GM18867 (cell line): Measurements from ENCODE around the gene PPP6R2.

Experiments used
- ATAC-seq: cut with Tn5 transposase; IDR thresholded peaks from one replicate; pipeline ENCODE4 v1.9.1; 2021; ENCODE audit warnings: mild to moderate bottlenecking, moderate library complexity; ENCODE audit not compliant: unreplicated experiment

PPP6R2 gene

DNA sequence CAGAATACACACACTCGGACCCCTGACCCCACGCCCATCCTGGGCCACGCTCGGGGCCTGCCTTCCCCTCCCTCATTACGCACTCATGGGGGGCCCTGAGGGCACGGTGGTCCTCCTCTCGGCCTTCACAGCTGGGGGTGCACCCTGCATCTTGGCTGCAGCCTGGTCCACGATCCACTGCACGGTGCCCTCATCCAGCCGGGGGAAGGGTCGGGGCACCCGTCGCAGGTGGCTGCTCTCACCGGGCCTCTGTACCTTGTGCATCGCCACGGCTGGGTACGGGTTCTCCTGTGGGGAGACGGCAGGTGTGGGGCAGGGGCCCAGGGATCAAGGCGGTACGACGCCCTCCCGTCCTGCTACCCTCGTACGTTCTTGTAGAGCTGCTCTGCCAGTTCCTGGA is 121.3 kb downstream of the PPP6R2 start:
- no peak for ATAC-seq

DNA sequence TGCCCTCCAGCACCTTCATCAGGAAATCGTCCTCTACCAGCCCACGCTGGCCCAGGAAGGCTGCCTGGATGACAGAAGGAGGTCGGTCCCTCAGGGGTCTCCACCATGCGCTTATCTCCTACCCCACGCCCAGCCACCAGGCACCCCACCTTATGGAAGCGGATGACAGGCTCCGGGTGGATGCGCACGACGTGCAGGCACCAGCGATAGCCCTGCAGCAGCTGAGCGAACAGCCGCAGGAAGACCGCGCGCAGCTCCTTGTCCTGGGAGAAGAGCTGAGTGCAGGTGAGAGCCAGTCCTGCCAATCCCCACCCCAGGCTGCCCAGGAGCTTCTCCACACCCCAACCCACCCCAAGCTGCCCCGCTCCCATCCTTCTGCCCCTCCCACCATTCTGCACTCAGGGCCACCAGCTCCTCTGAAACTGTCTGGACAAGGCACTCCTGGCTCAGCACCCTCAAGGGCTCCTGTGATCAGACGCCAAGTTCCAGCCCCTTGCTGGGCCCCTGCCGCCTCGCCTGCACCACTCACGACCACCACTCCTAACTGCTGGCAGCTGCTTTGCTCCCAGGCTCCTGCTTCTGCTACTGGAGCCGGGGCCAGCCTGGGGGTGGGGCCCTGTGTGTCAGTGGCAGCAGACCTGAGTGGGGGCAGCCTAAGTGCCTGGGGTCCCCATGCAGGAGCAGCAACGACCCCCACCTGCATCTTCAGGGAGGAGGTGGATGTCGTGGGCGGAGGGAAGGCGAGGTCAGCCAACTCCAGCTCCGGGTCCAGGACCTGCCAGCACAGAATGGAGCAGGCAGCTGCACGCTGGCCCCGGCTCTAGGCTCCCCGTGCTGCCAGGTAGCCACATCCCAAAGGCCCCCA is 122.2 kb downstream of the PPP6R2 start:
- no peak for ATAC-seq

DNA sequence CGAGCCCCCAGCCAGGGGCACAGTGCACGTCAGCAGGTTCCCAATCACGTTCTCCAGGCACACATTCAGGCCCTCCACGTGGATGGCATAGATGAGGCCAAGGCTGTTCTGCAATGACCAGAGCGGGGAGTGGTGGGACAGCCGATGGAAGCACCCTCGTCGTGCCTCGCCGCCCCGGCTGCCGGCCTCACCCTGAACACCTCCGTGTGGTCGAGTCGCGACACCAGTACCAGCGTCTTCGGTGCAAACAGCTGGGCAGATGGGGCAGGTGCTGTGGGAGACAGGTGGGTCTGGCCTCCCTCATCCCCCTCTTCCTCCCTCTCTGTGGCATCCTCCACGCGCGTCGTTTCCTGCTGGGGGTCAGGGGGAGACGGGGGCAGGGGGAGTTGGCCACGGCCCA is 124.2 kb downstream of the PPP6R2 start:
- no peak for ATAC-seq

DNA sequence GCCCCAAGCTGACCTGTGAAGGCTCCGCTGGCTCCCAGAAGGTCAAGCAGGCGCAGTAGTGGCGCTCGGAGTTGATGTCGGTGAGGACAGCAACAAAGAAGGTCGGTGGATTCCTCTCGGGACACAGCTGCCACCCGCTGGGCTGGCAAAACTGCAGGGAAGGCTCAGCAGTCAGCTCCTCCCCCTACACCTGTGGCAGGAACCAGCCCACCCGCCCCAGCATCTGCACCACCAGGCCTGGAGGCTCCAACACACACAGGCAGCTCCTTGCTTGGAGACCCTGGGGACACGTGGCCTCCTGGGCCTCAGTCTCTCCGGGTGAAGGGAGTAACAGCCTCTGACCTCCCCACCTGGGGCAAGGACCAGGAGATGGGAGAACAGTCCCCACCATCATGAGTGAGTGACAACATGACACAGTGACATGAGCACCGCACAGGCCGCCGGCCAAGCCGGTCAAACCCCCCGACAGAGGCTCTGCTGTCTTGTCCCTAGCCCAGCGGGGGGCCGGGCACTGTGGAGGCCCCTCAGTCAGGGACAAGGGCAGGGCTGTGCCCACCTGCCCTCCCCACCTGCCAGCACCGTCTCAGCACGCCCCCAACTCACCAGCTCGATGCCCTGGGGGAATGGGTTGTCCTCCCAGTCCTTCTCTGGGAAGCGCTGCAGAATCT is 124.8 kb downstream of the PPP6R2 start:
- ATAC-seq, result no peak

DNA sequence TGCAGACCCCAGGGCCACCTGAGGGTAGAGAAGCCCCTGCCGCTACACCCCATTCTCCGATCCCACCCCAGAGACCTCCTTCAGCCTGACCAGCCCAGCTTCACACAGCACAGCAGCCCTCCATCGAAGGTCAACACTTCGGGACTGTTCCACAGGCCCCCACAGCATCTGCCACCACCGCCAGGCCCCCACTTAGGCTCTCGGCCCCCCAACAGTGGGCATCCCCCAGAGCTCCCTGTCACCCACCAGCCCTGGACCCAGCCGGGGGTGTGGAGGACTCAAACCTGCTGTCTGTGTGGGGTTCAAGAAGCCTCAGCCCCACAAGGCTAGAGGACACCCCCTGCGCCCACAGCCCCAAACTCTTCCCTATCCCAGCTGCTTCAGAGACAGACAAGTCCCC is 125.5 kb downstream of the PPP6R2 start:
- ATAC-seq, result no peak

DNA sequence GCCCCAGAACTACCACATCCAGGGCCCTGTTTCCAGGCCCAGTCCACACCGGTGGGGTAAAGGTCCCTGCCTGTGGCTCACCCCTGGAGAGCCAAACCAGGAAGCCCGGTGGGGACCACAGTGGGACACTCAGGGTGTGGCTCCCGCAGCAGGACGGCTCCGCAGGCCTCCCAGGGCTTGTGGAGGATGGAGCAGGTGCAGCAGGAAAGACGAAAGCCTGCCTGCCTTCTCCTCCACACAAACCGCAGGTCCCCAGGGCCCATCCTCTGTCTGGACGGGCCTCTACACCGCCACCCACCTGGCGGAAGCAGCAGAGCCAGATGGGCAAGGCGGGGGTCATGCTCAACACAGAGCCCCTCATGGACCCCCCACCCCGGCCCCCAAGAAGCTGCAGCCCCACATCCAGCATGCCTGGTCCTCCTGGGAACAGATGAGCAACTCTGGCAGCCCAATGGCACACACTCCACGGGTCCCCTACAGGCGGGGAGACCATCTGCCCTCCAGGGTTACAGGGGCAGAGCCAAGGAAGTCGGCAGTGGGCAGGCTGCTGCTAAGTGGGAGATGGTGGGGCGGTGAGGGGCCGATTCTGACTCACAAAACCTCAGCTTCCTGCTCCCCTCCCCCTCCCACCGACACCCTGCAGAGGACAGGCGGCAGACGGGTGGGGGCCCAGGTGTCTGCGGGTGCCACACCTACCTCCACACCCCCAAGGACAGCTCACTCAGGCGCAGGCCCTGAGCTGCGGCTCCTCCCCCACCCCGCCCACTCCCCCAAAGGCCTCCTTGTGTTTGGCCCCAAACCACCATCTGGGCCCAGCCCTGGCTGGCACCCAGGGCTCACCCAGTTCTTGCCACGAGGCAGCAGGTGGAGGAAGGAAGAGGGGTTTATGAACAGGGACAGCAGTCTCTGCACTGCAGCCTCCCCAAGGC is 126.5 kb downstream of the PPP6R2 start:
- peak; percentile 55 for ATAC-seq

DNA sequence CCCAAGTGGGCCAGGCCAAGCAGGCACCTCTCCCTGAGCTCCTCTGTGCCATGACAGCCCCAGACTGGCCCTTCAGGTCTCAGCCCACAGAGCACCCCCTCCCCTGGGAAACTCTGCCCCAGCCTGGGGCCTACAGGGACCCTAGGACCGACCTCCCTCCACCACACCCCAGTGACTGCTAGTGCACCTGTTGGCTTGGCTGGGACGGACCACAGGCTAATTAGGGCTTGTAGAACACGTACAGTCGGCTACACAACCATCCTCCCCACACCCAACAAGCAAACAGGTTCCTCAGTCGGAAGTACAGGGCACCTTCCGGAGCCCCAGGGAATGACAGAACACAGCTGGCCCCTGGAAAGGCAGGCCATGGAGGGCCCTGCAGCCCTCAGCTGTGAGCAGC is 127.4 kb downstream of the PPP6R2 start:
- ATAC-seq, result no peak

DNA sequence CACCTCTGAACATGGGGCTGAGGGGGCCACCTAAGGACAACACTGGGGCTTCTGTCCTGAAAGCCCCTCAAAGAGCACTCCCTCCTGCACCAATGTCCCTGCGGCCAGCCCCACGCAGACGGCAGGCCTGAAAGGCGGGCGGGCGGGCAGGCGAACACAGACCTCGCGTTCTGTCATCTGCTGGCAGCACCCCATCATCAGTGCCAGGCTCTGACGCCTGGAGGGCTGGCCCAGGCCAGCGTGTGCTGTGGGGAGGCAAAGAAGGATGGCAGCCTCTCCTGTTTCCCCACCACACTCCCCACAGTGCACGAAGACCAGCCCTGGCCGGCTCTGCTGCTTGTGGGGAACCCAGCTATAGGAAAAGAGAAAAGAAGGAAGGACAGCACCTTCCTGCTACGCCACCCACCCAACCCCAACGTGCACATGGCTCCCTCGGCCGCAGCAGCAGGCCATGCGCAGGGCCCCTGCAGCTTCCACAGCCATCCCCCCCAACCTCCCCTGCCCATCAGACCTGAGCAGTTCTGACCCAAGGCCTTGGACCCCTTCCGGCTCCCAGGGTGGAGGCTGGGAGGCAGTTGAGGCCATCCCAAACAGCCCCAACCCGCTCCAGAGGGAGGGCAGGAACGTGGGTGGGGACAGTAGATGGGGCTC is 128.2 kb downstream of the PPP6R2 start:
- no peak for ATAC-seq

DNA sequence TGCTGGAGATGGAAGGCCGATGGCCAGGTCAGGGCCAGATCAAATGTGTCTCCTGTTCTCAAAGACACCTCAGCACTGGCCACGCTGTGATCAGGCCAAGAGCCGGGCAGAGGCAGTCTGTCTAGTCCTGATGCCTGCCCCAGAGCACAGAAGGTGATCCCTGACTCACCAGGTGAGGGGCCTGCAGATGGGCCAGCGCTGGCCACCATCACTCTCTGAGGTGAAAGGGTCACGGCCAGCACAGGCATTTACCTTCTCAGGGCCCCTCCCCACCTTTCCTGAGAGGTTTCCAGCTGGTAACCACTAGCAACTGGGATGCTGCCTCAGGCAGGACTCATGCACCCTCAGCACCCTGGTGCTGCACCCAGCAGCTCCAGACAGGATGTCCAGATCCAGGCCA is 128.8 kb downstream of the PPP6R2 start:
- ATAC-seq, result no peak

DNA sequence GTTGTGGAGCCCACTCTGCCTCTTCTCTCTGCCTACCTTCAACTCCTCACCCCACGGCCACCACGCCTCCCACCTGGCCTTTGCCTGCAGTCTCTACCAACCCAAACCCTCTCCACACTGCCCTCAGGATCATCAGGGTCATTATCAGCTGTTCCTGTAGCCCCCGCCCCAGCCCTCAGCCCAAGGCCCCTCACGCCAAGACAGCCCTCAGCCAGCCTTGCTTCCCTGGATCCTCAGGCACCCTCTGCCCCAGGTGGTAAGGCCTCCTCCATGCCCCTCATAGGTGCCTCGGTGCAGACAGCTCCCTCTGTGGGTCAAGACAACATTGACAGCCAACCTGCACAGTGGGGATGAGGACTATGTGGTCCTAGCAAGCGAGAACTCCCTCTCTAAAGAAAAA is 130.0 kb downstream of the PPP6R2 start:
- no peak for ATAC-seq

DNA sequence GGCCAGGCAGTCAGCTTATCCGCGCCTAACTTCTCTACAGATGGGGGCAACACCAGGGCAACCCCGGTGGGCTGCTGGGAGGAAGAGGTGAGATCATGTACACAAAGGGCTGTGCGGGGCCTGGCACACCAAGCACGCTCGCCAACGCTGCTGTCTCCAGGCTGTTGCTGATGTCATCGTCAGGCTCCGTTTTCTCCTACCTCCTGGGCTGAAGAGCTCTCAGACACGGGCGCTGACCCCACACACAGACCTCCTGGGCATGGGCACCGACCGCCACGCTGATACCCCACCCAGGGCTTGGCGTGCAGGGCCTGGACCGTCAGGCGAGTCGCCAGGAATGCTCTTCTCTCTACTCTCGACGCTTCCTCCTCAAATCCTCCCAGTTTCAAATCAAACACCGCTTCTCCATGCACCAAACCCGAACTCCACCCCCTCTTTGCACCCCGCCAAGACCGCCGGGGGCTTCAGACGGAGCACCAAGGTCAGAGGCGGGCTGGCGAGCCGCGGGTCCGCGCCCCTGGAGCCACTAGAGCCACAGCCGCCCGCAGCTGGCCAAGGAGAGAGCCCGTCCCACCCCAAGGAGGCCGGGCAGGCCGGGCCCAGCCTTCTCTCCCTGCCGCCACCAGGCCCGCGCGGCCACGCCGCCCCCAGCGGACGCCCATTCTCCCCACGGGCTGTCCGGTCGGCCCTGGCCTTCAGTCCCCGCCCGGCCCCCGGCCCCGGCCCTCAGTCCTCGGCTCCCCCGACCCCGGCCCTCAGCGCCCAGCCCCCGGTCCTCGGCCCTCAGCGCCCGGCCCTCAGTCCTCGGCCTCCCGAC is 130.9 kb downstream of the PPP6R2 start:
- no peak for ATAC-seq

DNA sequence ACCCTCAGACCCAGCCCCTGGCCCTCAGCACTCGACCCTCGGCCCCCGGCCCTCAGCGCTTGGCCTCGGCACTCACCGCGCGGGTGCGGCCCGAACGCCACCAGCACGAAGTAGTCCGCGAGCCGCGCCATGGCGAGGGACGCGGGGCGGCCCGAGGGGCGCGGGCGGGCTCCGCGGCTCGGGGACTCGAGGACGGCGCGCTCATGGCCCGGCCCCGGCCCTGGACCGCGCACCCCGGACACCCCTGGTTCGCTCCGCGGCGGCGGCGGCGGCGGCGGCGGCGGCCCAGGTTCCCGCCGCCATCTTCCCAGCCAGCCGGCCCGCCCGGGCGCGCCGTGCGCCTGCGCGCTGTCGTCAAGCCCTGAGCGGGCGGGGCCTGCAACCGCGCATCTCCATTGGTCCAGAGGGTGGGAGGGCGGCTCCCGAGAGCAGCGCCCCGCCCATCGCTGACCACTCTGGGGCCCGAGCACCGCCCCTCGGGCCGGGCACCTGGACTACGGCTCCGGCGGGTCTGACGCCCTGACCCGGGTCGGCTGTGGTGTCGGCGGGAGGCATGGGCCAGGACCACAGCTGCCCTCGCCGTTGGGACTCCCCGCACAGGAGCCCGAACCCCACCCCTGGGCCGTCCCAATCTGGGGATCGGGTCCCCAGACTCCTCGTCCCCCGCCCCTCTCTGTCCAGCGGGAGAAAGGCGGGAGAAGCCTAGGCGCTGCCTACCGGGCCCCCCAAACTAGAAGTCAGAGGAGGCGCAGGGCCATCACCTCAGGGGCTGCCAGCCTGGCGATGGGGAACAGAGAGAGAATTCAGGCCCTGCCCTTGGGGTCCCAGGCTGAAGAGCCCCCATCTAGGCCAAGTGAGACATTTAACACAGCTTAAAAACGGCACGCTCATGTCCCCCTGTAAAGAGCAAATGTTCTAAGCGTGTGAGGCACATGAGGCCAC is 131.9 kb downstream of the PPP6R2 start, which contains the start of gene SBF1:
Gene SBF1 (minus strand): TSS at position 326 of the 942 bp plus-strand sequence. CDS start 195 bp downstream, at position 131.
- ATAC-seq, result peak; percentile 60

DNA sequence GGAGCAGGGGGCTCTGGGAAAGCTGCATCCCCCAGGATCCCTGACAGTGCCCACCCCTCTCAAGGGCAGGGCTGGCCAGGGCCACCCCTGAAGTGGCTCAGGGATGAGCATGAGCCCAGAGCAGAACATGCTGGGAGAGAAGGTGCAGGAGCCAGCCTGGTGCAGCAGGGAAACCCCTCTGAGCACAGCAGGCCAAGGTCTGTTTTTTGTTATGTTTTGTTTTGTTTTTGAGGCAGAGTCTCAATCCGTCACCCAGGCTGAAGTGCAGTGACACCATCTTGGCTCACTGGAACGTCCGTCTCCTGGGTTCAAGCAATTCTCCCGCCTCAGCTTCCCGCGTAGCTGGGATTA is 132.5 kb downstream of the PPP6R2 start:
- ATAC-seq, result no peak

DNA sequence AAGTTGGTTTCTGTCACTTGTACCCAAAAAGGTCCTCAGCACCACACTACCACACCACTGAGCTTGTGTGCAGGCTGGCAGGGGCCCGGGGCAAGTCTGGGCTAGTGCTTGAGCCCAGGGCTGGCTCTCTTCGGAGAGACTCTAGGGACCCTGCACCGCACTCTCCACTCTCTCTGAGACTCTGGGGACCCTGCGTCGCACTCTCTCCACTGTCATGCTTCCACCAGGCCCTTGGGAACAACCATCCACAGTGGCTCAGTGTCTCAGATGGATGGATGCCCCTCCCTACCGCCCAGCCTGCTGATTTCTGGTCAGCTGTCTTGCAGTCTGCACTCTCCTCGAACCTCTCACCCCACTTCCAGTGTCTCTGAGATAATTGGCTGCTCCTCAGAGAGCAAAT is 133.7 kb downstream of the PPP6R2 start:
- no peak for ATAC-seq

DNA sequence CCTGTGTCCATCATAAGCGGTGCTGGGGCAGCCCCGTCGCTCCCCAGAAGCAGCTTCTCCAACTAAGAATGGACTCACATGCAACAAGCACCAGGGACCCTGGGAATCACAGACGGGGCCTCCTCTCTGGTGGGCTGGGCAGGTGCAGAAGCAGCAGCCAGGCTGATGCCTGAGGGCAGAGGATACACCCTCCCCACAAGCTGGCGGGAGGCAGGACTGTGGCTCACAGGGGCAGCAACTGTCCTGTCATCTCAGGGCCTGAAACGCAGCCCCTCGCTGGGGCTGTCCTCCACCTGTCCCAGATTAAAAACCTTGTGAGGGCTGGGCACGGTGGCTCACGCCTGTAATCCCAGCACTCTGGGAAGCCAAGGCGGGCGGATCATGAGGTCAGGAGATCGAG is 134.8 kb downstream of the PPP6R2 start:
- ATAC-seq, result no peak

DNA sequence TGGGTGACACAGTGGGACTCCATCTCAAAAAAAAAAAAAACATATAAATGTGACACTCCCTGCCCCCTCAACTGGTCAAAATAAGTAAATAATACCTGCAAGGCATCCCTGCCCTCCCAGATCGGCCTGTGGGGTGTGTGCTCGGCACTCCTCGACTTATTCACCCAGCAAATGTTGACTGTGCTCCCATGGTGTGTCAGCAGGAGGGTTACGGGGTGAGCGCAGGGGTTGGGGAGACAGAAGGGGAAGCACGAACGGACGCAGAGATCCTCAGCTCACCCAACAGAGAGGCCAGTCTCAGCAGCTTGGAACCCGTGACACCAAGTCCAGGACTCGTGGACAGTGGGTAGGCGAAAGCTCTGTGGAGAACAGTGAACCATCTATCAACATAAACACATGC is 136.6 kb downstream of the PPP6R2 start:
- ATAC-seq, result no peak

DNA sequence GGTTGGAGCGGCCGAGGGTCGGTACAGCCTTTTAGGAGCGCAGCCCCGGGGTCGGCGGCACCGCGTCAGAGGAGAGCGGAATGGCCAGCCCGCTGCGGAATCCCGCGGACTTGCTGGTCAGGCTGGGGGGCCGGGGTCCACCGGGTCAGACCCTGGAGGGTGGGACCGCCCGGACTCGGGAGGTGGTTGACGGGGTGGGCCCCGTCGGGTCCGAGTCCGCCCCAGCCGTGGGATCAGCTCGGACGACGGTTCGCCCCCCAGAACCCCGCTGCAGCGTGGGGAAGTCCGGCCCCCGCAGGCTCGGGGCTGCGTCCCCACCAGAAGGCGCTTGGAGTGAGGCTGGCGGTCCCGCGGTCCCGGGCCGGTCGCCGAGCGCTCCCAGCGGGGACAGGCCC is 137.9 kb downstream of the PPP6R2 start:
- no peak for ATAC-seq

DNA sequence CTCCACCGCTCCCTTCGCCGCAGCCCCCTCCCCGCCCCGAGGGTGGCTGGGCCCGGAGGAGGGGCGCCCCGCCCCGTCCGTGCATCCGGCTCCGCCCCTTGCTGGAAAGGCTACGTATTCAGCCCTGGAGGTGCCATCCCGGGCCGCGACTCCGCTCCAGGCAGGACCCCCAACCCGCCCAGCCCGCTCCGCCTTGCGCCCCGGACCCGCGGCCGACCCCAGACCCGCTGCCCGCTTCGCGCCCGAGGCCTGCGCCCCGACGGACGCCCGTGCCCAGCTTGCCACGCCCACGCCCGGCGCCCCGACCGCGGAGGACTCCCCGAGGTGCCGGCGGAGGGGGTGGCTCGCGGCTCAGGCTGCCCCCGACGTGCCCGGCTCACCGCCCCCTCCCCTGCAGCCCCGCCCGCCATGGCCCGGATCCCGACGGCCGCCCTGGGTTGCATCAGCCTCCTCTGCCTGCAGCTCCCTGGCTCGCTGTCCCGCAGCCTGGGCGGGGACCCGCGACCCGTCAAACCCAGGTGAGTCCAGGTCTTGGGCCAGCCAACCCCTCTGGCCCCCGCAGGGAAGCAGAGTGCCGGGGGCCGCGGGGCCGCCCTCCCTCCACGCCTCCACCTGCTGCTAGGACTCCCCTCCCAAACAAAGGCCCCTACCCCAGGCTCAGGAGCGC is 138.4 kb downstream of the PPP6R2 start, which contains the start of gene ADM2:
Gene ADM2 (plus strand): TSS at position 104 of the 667 bp plus-strand sequence. CDS start 305 bp downstream, at position 409.
- ATAC-seq, result no peak
